Sigmoid colon (tissue), 7 donors: Measurements from ENCODE around the gene CTIF. TPM values are rescaled to one million over a fixed set of nuclear protein-coding genes. Genes with fewer than 3 reads are reported as not detected.

Experiments
- DNase-seq: peaks from one replicate; pipeline ENCODE4 v3.0.0-alpha.2; 2019
- H3K27ac ChIP-seq, 4 donors: fragments of 200-600 bp; sonication (generic); one replicate each; pipeline ENCODE4 v1.5.1; 2016 to 2019; ENCODE audit warnings: mild to moderate bottlenecking in 1 of 4
- H3K27me3 ChIP-seq, 3 donors: fragments of 200-600 bp; sonication (generic); one replicate each; pipeline ENCODE4 v1.5.1; 2019; ENCODE audit warnings: mild to moderate bottlenecking in 1 of 3
- H3K36me3 ChIP-seq, 4 donors: fragments of 200-600 bp; sonication (generic); one replicate each; pipeline ENCODE4 v1.5.1; 2016 to 2019
- H3K4me1 ChIP-seq, 4 donors: fragments of 200-600 bp; sonication (generic); one replicate each; pipeline ENCODE4 v1.5.1; 2017 to 2019
- H3K4me3 ChIP-seq, 4 donors: fragments of 200-600 bp; sonication (generic); one replicate each; pipeline ENCODE4 v1.5.1; 2017 to 2019; ENCODE audit warnings: mild to moderate bottlenecking in 2 of 4, moderate library complexity in 1 of 4
- H3K9me3 ChIP-seq, 4 donors: fragments of 200-600 bp in 3 of 4; sonication (generic) in 3 of 4; one replicate each; pipeline versions ENCODE4 v1.5.1 to v1.6.1; 2013 to 2019
- CTCF ChIP-seq, 4 experiments: fragments of 450-650 bp in 3 of 4; fragments of 200-600 bp in 1 of 4; IDR thresholded peaks; one replicate each; pipeline ENCODE4 v1.5.1; 2016 to 2019; ENCODE audit warnings: antibody characterized with exemption in 4 of 4, mild to moderate bottlenecking in 3 of 4, moderate library complexity in 2 of 4
- EP300 ChIP-seq, 4 donors: sonication (generic); formaldehyde crosslinking; IDR thresholded peaks; one replicate each; pipeline ENCODE4 v1.6.1; 2017; ENCODE audit warnings: antibody characterized with exemption in 4 of 4
- POLR2A ChIP-seq, 2 donors: fragments of 450-650 bp; IDR thresholded peaks; one replicate each; pipeline ENCODE4 v1.6.1; 2016; ENCODE audit warnings: antibody characterized with exemption in 2 of 2, mild to moderate bottlenecking in 2 of 2, moderate library complexity in 2 of 2
- POLR2AphosphoS5 ChIP-seq, 4 donors: sonication (generic); formaldehyde crosslinking; IDR thresholded peaks; one replicate each; pipeline ENCODE4 v1.6.1; 2017; ENCODE audit warnings: antibody characterized with exemption in 4 of 4
- WGBS, 2 donors: extraction: QIAGEN DNeasy Blood & Tissue Kit; methylation state at CpG; one replicate each; pipeline ENCODE4 v1.1.7; 2013; 5-methylcytosine and 5-hydroxymethylcytosine counted together
- intact Hi-C: fragments of 100-400 bp; cut with DNase I; formaldehyde crosslinking; loops from one replicate; pipeline ENCODE4 v1.15.1; 2023
- polyA plus RNA-seq, 3 donors: library from polyadenylated mRNA; stranded (reverse); fragments of 200-250 nt; gene quantifications; one replicate each; pipeline ENCODE4 v1.2.3, GENCODE V29; 2013
- total RNA-seq, 4 donors: library from RNA; depleted of rRNA; stranded (reverse); fragments of >200 nt; gene quantifications; one replicate each; pipeline ENCODE4 v1.1.0, GENCODE V29; 2016
- donor health status: healthy with polysubstance abuse.
- donor health status: Bipolar disorder and iron deficiency.
- donor health status: healthy.

Gene CTIF
- total and polyA plus RNA-seq, 7 donors, result 3.6 to 65.9 (median 22.5) TPM

- Histone ChIP-seq H3K36me3 (no peaks in the 10 kb centered on the region), H3K27me3 (no peaks in the 10 kb centered on the region), H3K9me3 (no peaks in the 10 kb centered on the region), H3K4me3 (no peak overlapping the region), H3K4me1 (peaks cover 0 to 46% (median 19%) of the 10 kb centered on the region in 4 donors), H3K27ac (no peak overlapping the region)
- TF ChIP-seq POLR2AphosphoS5 (IDR thresholded peaks at IDR 0.05) (no peak), POLR2A (IDR thresholded peaks at IDR 0.05) (no peak), EP300 (IDR thresholded peaks at IDR 0.05) (no peak), CTCF (IDR thresholded peaks at IDR 0.05) (no peak)
- no peak for DNase-seq
- intact Hi-C loops, result no loop called here
- 84 to 94% methylated on average over 11 of the region's 11 CpGs for WGBS, 2 donors
Measured at GRCh38 chr18:48732767-48733424, 194.1 kb downstream of the CTIF start.

- 69 to 83% methylated on average over 10 of the region's 10 CpGs for WGBS, 2 donors
- H3K4me1 ChIP-seq, result peaks cover 0 to 38% (median 16%) of the 10 kb centered on the region in 4 donors
- no peak overlapping the region for H3K4me3 ChIP-seq
- TF ChIP-seq POLR2A (IDR thresholded peaks at IDR 0.05) (no peak), POLR2AphosphoS5 (IDR thresholded peaks at IDR 0.05) (no peak), EP300 (IDR thresholded peaks at IDR 0.05) (no peak), CTCF (IDR thresholded peaks at IDR 0.05) (no peak)
- no peak for DNase-seq
- intact Hi-C loops, result no loop called here
- H3K27ac ChIP-seq, result peak overlapping the region in 1 of 4 donors; percentile 25
- no peaks in the 10 kb centered on the region for H3K27me3 ChIP-seq
- no peaks in the 10 kb centered on the region for H3K9me3 ChIP-seq
- no peaks in the 10 kb centered on the region for H3K36me3 ChIP-seq
Measured at GRCh38 chr18:48733643-48734253, 194.9 kb downstream of the CTIF start.

GRCh38 chr18:48734460-48734859 lies 195.6 kb downstream of the CTIF start:
- H3K27me3 ChIP-seq, result no peaks in the 10 kb centered on the region
- H3K27ac ChIP-seq, result no peak overlapping the region
- no peak for DNase-seq
- H3K4me1 ChIP-seq, result peaks cover 0 to 30% (median 13%) of the 10 kb centered on the region in 4 donors
- intact Hi-C loops, result no loop called here
- H3K4me3 ChIP-seq, result no peak overlapping the region
- H3K9me3 ChIP-seq, result no peaks in the 10 kb centered on the region
- TF ChIP-seq POLR2AphosphoS5 (IDR thresholded peaks at IDR 0.05) (no peak), CTCF (IDR thresholded peaks at IDR 0.05) (no peak), EP300 (IDR thresholded peaks at IDR 0.05) (no peak), POLR2A (IDR thresholded peaks at IDR 0.05) (no peak)
- 97 to 98% methylated on average over 5 of the region's 5 CpGs for WGBS, 2 donors
- H3K36me3 ChIP-seq, result no peaks in the 10 kb centered on the region

- H3K36me3 ChIP-seq, result no peaks in the 10 kb centered on the region
- peaks cover 0 to 26% (median 12%) of the 10 kb centered on the region in 4 donors for H3K4me1 ChIP-seq
- DNase-seq, result no peak
- H3K9me3 ChIP-seq, result no peaks in the 10 kb centered on the region
- intact Hi-C loops, result no loop called here
- no peaks in the 10 kb centered on the region for H3K27me3 ChIP-seq
- 57 to 86% methylated on average over 8 of the region's 8 CpGs for WGBS, 2 donors
- H3K4me3 ChIP-seq, result no peak overlapping the region
- TF ChIP-seq EP300 (IDR thresholded peaks at IDR 0.05) (no peak), CTCF (IDR thresholded peaks at IDR 0.05) (no peak), POLR2A (IDR thresholded peaks at IDR 0.05) (no peak), POLR2AphosphoS5 (IDR thresholded peaks at IDR 0.05) (no peak)
- H3K27ac ChIP-seq, result no peak overlapping the region
Measured at GRCh38 chr18:48735080-48735676, 196.3 kb downstream of the CTIF start.
